K562 (cell line): Measurements from ENCODE around the gene MCAM. TPM values are rescaled to one million over a fixed set of nuclear protein-coding genes. Genes with fewer than 3 reads are reported as not detected.
A peak's percentile ranks its signal among the peaks of the same experiment; 100 is the strongest.

Source experiments
- ATAC-seq: fragments of 200-7000 bp; cut with Tn5 transposase; 3 replicates; pipeline ENCODE4 v1.9.1; 2020; ENCODE audit warnings: moderate library complexity
- BruUV-seq: library from RNA; stranded (reverse); fragments of 400-500 nt; replicated peaks from 2 replicates; lab custom pipeline; 2021; lab: Mats Ljungman, UMichigan
- CTCF ChIA-PET: fragments of 300-600 bp; formaldehyde crosslinking; extraction: SDS; loops from one replicate; lab custom pipeline; 2021; ENCODE audit warnings: low intra/inter-chr PET ratio; lab: Yijun Ruan, JAX
- POLR2A ChIA-PET: fragments of 300-600, 350-650 bp; sonication (Branson Sonifier 250); formaldehyde crosslinking; extraction: SDS; loops from one replicate; lab custom pipeline; 2021; ENCODE audit warnings: antibody characterized with exemption, inconsistent platforms; lab: Yijun Ruan, JAX
- DNase-seq, 4 experiments: peaks; one replicate each; pipeline versions ENCODE4 v3.0.0 to v3.0.0-alpha.2; 2011 to 2018; ENCODE audit warnings: low spot score in 3 of 4, mixed read lengths in 3 of 4; ENCODE audit errors: extremely low read depth in 1 of 4
- FAIRE-seq: peaks from 2 replicates; lab custom pipeline; 2011; peaks lifted over from hg19 to GRCh38; lab: Jason Lieb, UNC
- H2AFZ ChIP-seq: 2 replicates; pipeline ENCODE4 v1.6.0; 2011; ENCODE audit warnings: low read depth, low read length, control low read depth, inconsistent platforms
- H3K27ac ChIP-seq: fragments of 200-600 bp; 3 replicates; pipeline ENCODE4 v1.8.0; 2011; ENCODE audit warnings: low read depth, mild to moderate bottlenecking, control low read depth, inconsistent platforms, low read length, moderate library complexity, mixed read lengths; ENCODE audit errors: extremely low read depth
- H3K27me3 ChIP-seq, 2 experiments: fragments of 300-600 bp in 1 of 2; 2 replicates in 1 of 2; 3 replicates in 1 of 2; pipeline versions ENCODE4 v1.6.0 to v1.8.0; 2011; ENCODE audit warnings: inconsistent platforms in 2 of 2, low read length in 2 of 2, mild to moderate bottlenecking in 1 of 2, mixed read lengths in 1 of 2, moderate library complexity in 1 of 2; ENCODE audit not compliant: control insufficient read depth in 2 of 2, insufficient read depth in 2 of 2
- H3K36me3 ChIP-seq: fragments of 300-600 bp; 3 replicates; pipeline ENCODE4 v1.8.0; 2011; ENCODE audit warnings: mild to moderate bottlenecking, low read length, inconsistent platforms; ENCODE audit not compliant: control insufficient read depth, insufficient read depth
- H3K4me1 ChIP-seq, 2 experiments: fragments of 200-600 bp in 1 of 2; replicated peaks in 1 of 2; 2 replicates in 1 of 2; 3 replicates in 1 of 2; pipeline versions ENCODE4 v1.5.1 to v1.8.0; 2011; ENCODE audit warnings: inconsistent platforms in 2 of 2, low read length in 2 of 2, mild to moderate bottlenecking in 1 of 2, mixed read lengths in 1 of 2, moderate library complexity in 1 of 2; ENCODE audit not compliant: control insufficient read depth in 2 of 2, insufficient read depth in 2 of 2
- H3K4me2 ChIP-seq: 2 replicates; pipeline ENCODE4 v1.6.1; 2011; ENCODE audit warnings: low read length, control low read depth, inconsistent platforms, mixed read lengths; ENCODE audit not compliant: insufficient read depth
- H3K4me3 ChIP-seq: fragments of 200-600 bp; sonication (generic), shearing (Covaris generic); 2 replicates; pipeline ENCODE4 v1.5.1; 2016; ENCODE audit warnings: control low read depth, inconsistent platforms
- H3K79me2 ChIP-seq: fragments of 200-600 bp; 3 replicates; pipeline ENCODE4 v1.8.0; 2011; ENCODE audit warnings: low read length, inconsistent platforms; ENCODE audit not compliant: control insufficient read depth, insufficient read depth
- H3K9ac ChIP-seq, 2 experiments: 2 replicates each; pipeline versions ENCODE4 v1.6.0 to v1.6.1; 2011; ENCODE audit warnings: low read depth in 2 of 2, low read length in 2 of 2, control low read depth in 1 of 2, inconsistent platforms in 1 of 2, mild to moderate bottlenecking in 1 of 2, mixed read lengths in 1 of 2; ENCODE audit not compliant: insufficient read depth in 1 of 2
- H3K9me1 ChIP-seq: one replicate; pipeline ENCODE4 v1.6.0; 2011; ENCODE audit warnings: inconsistent platforms, mild to moderate bottlenecking, low read length, moderate library complexity; ENCODE audit not compliant: control insufficient read depth, insufficient read depth
- H3K9me3 ChIP-seq: replicated peaks from 2 replicates; pipeline ENCODE4 v1.5.1; 2011; ENCODE audit warnings: low read depth, low read length, inconsistent platforms; ENCODE audit not compliant: control insufficient read depth, insufficient read depth
- H4K20me1 ChIP-seq: replicated peaks from 2 replicates; pipeline ENCODE4 v1.6.1; 2011; ENCODE audit warnings: low read length, inconsistent platforms, mixed read lengths; ENCODE audit not compliant: control insufficient read depth, insufficient read depth
- CBFB ChIP-seq: sonication (generic); formaldehyde crosslinking; IDR thresholded peaks from 2 replicates; pipeline ENCODE4 v1.4.0; 2020; ENCODE audit warnings: mild to moderate bottlenecking, missing genetic modification reagents
- CEBPB ChIP-seq: fragments of 450-650 bp; IDR thresholded peaks from 2 replicates; pipeline ENCODE4 v1.6.1; 2016; ENCODE audit warnings: missing genetic modification characterization, missing compliant biosample characterization
- CREB3L1 ChIP-seq: fragments of 450-650 bp; IDR thresholded peaks from 2 replicates; pipeline ENCODE4 v1.6.1; 2014; ENCODE audit warnings: low read depth, mild to moderate bottlenecking, moderate library complexity, borderline replicate concordance
- PYGO2 ChIP-seq: fragments of 450-650 bp; IDR thresholded peaks from 2 replicates; pipeline ENCODE4 v1.6.1; 2016; ENCODE audit warnings: mild to moderate bottlenecking, missing genetic modification characterization, moderate library complexity, missing compliant biosample characterization
- XRCC4 ChIP-seq: IDR thresholded peaks from one replicate; pipeline ENCODE4 v1.6.1; 2011; ENCODE audit not compliant: insufficient read depth, insufficient read length; ENCODE audit errors: extremely low read depth
- ZBTB33 ChIP-seq: sonication (generic); formaldehyde crosslinking; IDR thresholded peaks from 2 replicates; pipeline ENCODE4 v1.8.1; 2023; ENCODE audit warnings: mild to moderate bottlenecking, missing genetic modification reagents
- ZKSCAN1 ChIP-seq: fragments of 150-350 bp; IDR thresholded peaks from 2 replicates; pipeline ENCODE4 v1.6.1; 2016; ENCODE audit warnings: low read depth, low read length
- ZNF347 ChIP-seq: fragments of 450-650 bp; formaldehyde crosslinking; IDR thresholded peaks from 2 replicates; pipeline ENCODE4 v1.4.0; 2020; ENCODE audit warnings: low read depth, mild to moderate bottlenecking, moderate library complexity
- WGBS: fragments of 100-300 bp; shearing (Covaris generic); methylation state at CpG from one replicate; pipeline ENCODE4 v1.1.6; 2016; ENCODE audit warnings: low coverage, mixed read lengths; ENCODE audit not compliant: insufficient coverage; ENCODE audit errors: missing lambda C conversion rate; 5-methylcytosine and 5-hydroxymethylcytosine counted together
- in situ Hi-C: fragments of 300-500 bp; cut with MboI; formaldehyde crosslinking; loops from 4 replicates; pipeline ENCODE4 v1.15.0; 2018; ENCODE audit warnings: inconsistent platforms, mixed read lengths
- intact Hi-C: fragments of 100-400 bp; cut with micrococcal nuclease; formaldehyde crosslinking; loops from 2 replicates; pipeline ENCODE4 v1.14.2; 2022
- polyA plus RNA-seq, 8 experiments: library from polyadenylated mRNA; depleted of rRNA in 4 of 8; stranded (reverse) in 5 of 8; unstranded in 3 of 8; fragments of >200 nt; fragmentation: Nextera tagmentation in 2 of 8; fragmentation: Illumina TruSeq in 1 of 8; extraction: Ambion mirVana in 2 of 8; extraction: Trizol in 1 of 8; gene quantifications; 2 replicates each; pipeline versions ENCODE4 v1.2.1 to v1.2.3, GENCODE V29; 2011 to 2014; ENCODE audit warnings: inconsistent platforms in 1 of 8, missing spikeins in 1 of 8
- total RNA-seq, 7 experiments: library from RNA; depleted of rRNA in 6 of 7; stranded (reverse); fragments of >200 nt in 6 of 7; fragmentation: Illumina TruSeq in 2 of 7; extraction: Trizol in 2 of 7; gene quantifications; 2 replicates each; pipeline versions ENCODE4 v1.2.1 to v1.2.3, GENCODE V29; 2011 to 2021; ENCODE audit warnings: low replicate concordance in 1 of 7

Gene MCAM
- total and polyA plus RNA-seq, 9 of the 15 experiments (the other 6 are each of a cell fraction or from before 2014, with no cell fraction given), result 14.7 to 118 (median 53.6) TPM

GRCh38 chr11:119273721-119274120 lies 43.2 kb downstream of the MCAM start (continued):
- TF ChIP-seq CBFB (CRISPR knock-in tag), result no peak

GRCh38 chr11:119267645-119268044 lies 49.3 kb downstream of the MCAM start:
- no peak for DNase-seq
- FAIRE-seq, result no peak
- in situ Hi-C loops, result no loop called here
- Histone ChIP-seq H3K27ac (no peak overlapping the region), H3K36me3 (peaks cover 5% of the 10 kb centered on the region; the same call in 1 of the 3 replicates), H4K20me1 (no peaks in the 10 kb centered on the region)
- CTCF ChIA-PET, result no interaction called here
- TF ChIP-seq CEBPB, result no peak
- no peak for TF ChIP-seq CREB3L1
- TF ChIP-seq PYGO2 (tag), result no peak
- no peak for TF ChIP-seq ZNF347 (CRISPR knock-in tag)
- TF ChIP-seq ZBTB33, result no peak
- no peak for TF ChIP-seq XRCC4
- peak; percentile 60 for TF ChIP-seq ZKSCAN1
- TF ChIP-seq, all 486 proteins: peak for 1
- Histone ChIP-seq H3K4me1 (peaks cover 0 to 18% of the 10 kb centered on the region in 2 experiments; a peak in 3 of 5 replicates), H3K27me3 (no peaks in the 10 kb centered on the region), H3K9me1 (no peaks in the 10 kb centered on the region), H3K9ac (no peak overlapping the region), H3K79me2 (peaks cover 15% of the 10 kb centered on the region), H3K4me3 (no peak overlapping the region), H3K4me2 (no peak overlapping the region), H2AFZ (no peak overlapping the region), H3K9me3 (no peaks in the 10 kb centered on the region)
- BruUV-seq, result no TSS peak
- ATAC-seq, result no peak
- WGBS, result 50% methylated on average over 5 of the region's 5 CpGs
- intact Hi-C loops, result no loop called here
- POLR2A ChIA-PET, result interaction anchor here (0.8 to 1.6 kb wide), 5 partner anchors 9 to 654 kb away, joined by 3 to 4 read pairs (median 4); no protein-coding TSS in a partner anchor
